ENCODE measurements around the gene PEX14.
"Not testable (repeated sequence)": the region's sequence is repeated elsewhere in the genome, so short reads cannot be mapped to it uniquely, and the experiment has no call there.

Gene PEX14

DNA sequence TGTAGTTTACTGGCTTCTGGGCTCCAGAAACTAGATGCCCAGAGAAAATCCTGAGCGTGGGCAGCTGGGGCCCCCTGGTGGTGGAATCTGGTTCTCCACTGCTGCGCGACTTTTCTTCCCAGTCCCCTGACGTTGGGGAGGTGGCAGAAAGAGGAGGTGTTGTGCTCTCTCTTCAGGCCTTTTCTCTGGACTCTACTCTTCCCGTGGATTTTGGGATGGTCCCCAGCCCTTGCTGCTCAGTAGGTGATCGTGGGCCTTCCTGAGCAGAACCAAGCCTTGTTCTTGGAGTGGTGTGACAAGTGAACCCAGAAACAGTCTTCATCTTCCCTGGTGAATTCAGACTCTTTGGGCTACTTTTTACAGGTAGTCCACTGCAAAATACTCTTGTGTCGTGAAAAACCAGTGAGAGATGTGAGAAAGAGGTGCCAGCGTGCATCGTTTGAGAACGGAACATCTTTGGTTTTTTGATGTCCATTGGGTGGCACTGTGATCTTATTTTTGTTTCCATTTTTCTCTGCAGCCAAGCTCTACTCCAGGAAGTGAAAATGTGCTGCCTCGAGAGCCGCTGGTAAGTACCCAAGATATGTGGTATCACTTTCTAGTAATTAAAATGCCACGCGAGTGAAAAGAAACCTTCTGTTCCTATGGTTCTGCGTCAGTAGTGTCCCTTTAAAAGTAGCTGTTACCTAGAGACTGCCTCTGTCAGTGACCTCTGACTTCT, 20.2 kb downstream of the PEX14 start:
- DNase-seq: peak; percentile 87
- CTCF ChIA-PET: interaction anchor here (0.6 to 8.2 kb wide), 34 partner anchors 9 to 544 kb away, joined by 3 to 106 read pairs (median 4); partner anchors contain the start of genes CENPS and PEX14
- peaks cover 50% of the 10 kb centered on the region for H3K4me1 Mint-ChIP-seq

DNA sequence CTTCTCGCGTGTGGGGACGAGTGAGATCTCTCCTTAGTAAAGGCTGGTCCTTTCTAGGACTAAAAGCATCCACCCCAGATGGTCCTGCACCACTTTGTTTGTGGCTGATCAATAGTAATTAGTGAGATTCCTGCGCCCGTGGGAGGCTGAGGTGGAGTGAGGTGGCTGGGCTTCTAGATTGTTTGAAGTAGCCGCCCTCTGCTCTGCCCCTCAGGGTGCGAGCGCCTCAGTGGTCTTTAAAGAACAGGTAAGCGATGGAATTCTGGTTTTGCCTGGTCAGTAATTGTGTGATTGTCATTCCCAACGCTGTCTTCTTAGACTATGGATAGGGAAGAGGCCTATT, 20.7 kb downstream of the PEX14 start:
- Mint-ChIP-seq H3K4me3 (peak overlapping the region; percentile 70), H3K9me3 (no peaks in the 10 kb centered on the region), H3K27me3 (no peaks in the 10 kb centered on the region), H3K36me3 (peaks cover 14% of the 10 kb centered on the region), H3K27ac (peak overlapping the region; percentile 86), H3K4me1 (peaks cover 52% of the 10 kb centered on the region)
- CTCF ChIA-PET: interaction anchor here (0.6 to 8.2 kb wide), 23 partner anchors 9 to 445 kb away, joined by 3 to 106 read pairs (median 6); partner anchors contain the start of genes CENPS and PEX14
- DNase-seq: no peak

More for the DNA sequence above, 20.2 kb downstream of the PEX14 start:
- Mint-ChIP-seq H3K9me3 (no peaks in the 10 kb centered on the region), H3K36me3 (peaks cover 14% of the 10 kb centered on the region), H3K4me3 (peak overlapping the region; percentile 70), H3K27ac (peak overlapping the region; percentile 86), H3K27me3 (no peaks in the 10 kb centered on the region)

- CTCF ChIA-PET: interaction anchor here (1.0 to 8.2 kb wide), 11 partner anchors 10 to 444 kb away, joined by 3 to 106 read pairs (median 10); partner anchors contain the start of gene CENPS
- peak; percentile 66 for DNase-seq
- H3K9me3 Mint-ChIP-seq: no peaks in the 10 kb centered on the region
- peaks cover 54% of the 10 kb centered on the region for H3K4me1 Mint-ChIP-seq
- peak overlapping the region; percentile 86 for H3K27ac Mint-ChIP-seq
- H3K36me3 Mint-ChIP-seq: peaks cover 14% of the 10 kb centered on the region
- no peaks in the 10 kb centered on the region for H3K27me3 Mint-ChIP-seq
- peak overlapping the region; percentile 70 for H3K4me3 Mint-ChIP-seq
These were observed 21.2 kb downstream of the PEX14 start for GRCh38 chr1:10495952-10496351.

DNA sequence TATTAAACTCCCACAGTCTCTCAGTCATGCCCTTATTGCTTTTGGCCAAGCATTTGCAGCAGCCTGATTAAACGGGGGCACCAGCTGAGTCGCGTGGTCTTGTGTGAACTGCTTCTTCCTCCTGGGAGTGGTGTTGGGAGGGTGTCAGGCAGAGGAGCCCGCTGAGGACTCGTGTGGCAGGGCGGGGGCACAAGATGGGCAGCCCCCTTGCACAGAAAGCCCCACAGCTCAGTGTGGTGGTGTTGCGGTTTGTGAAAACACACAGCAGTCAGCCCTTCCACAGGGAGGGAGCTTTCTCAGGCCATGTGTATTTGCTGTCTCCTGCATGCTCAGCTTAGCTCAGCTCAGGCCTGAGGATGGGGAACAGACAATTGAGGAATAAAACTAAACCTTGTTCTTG, 22.4 kb downstream of the PEX14 start:
- Mint-ChIP-seq H3K36me3 (peaks cover 14% of the 10 kb centered on the region), H3K4me3 (no peak overlapping the region), H3K27me3 (no peaks in the 10 kb centered on the region), H3K27ac (peak overlapping the region; percentile 28), H3K9me3 (no peaks in the 10 kb centered on the region), H3K4me1 (peaks cover 59% of the 10 kb centered on the region)
- CTCF ChIA-PET: interaction anchor here (1.4 to 2.9 kb wide), 2 partner anchors 11 to 415 kb away, joined by 3 to 26 read pairs; no protein-coding TSS in a partner anchor
- DNase-seq: no peak

DNA sequence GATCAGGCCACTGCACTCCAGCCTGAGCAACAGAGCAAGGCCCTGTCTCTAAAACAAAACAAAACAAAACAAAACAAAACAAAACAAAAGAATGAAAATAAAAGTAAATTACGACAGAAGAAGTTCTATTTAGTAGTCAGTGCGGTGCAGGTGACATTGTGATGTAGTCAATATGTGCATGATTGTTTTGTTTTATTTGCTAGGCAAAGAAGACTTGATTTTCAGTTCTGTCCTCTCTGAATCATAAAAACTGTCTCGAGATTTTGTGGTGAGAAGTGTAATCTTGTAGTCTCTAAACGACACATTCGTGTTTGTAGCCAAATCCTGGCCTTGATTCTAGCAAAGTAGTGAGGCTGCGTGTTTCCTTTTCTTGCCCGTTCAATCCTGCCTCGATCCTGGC, 23.5 kb downstream of the PEX14 start:
- H3K9me3 Mint-ChIP-seq: no peaks in the 10 kb centered on the region
- H3K4me3 Mint-ChIP-seq: no peak overlapping the region
- H3K36me3 Mint-ChIP-seq: peaks cover 14% of the 10 kb centered on the region
- no peaks in the 10 kb centered on the region for H3K27me3 Mint-ChIP-seq
- DNase-seq: no peak
- H3K4me1 Mint-ChIP-seq: peaks cover 60% of the 10 kb centered on the region
- CTCF ChIA-PET: interaction anchor here (0.6 to 2.9 kb wide), 4 partner anchors 9 to 414 kb away, joined by 3 to 26 read pairs (median 3); partner anchors contain the start of gene CENPS
- no peak overlapping the region for H3K27ac Mint-ChIP-seq

GRCh38 chr1:10502206-10502605, 27.5 kb downstream of the PEX14 start:
- Mint-ChIP-seq H3K36me3 (peaks cover 9% of the 10 kb centered on the region), H3K27me3 (no peaks in the 10 kb centered on the region), H3K9me3 (no peaks in the 10 kb centered on the region), H3K27ac (peak overlapping the region; percentile 28), H3K4me1 (peaks cover 44% of the 10 kb centered on the region), H3K4me3 (no peak overlapping the region)
- DNase-seq: no peak
- CTCF ChIA-PET: interaction anchor here (7.7 kb wide), 1 partner anchor 7 kb away, joined by 67 read pairs; no protein-coding TSS in a partner anchor

GRCh38 chr1:10504249-10504648, 29.5 kb downstream of the PEX14 start:
- H3K27me3 Mint-ChIP-seq: no peaks in the 10 kb centered on the region

DNA sequence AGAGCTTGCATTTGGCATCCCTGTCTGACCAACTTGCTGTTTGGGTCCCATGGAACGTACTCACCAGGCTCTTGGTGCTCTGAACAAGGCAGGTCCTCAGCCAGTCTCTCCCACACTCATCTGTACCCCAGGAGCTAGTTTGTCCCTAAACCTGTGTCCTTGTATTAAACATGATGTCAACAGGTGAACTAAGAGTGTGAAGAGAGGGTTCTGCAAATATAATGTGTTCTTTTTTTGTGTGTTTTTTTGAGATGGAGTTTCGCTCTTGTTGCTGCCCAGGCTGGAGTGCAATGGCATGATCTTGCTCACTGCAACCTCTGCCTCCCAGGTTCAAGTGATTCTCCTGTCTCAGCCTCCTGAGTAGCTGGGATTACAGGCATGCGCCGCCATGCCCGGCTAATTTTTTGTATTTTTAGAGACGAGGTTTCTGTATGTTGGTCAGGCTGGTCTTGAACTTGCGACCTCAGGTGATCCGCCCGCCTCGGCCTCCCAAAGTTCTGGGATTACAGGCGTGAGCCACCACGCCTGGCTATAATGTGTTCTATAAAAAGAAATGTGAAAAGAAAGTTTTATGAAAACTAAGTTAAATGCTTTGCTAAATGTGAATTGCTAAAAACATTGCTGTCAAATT, 31.4 kb downstream of the PEX14 start:
- not testable (repeated sequence) for H3K4me3 Mint-ChIP-seq, H3K27ac Mint-ChIP-seq

More at GRCh38 chr1:10504249-10504648, 29.5 kb downstream of the PEX14 start:
- peaks cover 43% of the 10 kb centered on the region for H3K4me1 Mint-ChIP-seq
- CTCF ChIA-PET: interaction anchor here (0.6 to 7.7 kb wide), 5 partner anchors 9 to 860 kb away, joined by 3 to 67 read pairs (median 3); no protein-coding TSS in a partner anchor
- H3K36me3 Mint-ChIP-seq: peaks cover 3% of the 10 kb centered on the region
- no peak overlapping the region for H3K27ac Mint-ChIP-seq
- no peak for DNase-seq
- H3K9me3 Mint-ChIP-seq: no peaks in the 10 kb centered on the region
- no peak overlapping the region for H3K4me3 Mint-ChIP-seq

DNA sequence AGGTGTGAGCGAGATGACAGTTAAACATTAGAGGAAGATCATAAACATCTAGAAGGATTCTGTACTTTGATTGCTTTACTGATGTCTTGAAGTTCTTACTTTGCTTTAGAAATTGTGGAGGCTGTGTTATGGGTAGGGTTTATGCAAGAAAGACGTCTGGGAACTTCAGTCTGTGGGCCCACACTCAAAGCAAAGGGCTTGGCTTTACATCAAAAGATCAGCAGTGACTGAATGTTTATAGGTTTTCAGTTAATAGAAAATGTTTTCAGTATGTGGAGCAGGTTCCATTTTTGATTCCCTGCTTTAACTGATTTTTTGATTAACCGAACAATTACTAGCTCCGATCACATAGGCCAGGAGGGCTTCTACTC, 31.9 kb downstream of the PEX14 start:
- no peak for DNase-seq
- H3K9me3 Mint-ChIP-seq: no peaks in the 10 kb centered on the region
- H3K27me3 Mint-ChIP-seq: no peaks in the 10 kb centered on the region
- CTCF ChIA-PET: interaction anchor here (1.0 to 7.7 kb wide), 11 partner anchors 8 to 186 kb away, joined by 3 to 67 read pairs (median 6); no protein-coding TSS in a partner anchor
- peaks cover 3% of the 10 kb centered on the region for H3K36me3 Mint-ChIP-seq
- H3K4me1 Mint-ChIP-seq: peaks cover 62% of the 10 kb centered on the region
- no peak overlapping the region for H3K27ac Mint-ChIP-seq
- H3K4me3 Mint-ChIP-seq: no peak overlapping the region

More for the DNA sequence above, 31.4 kb downstream of the PEX14 start:
- peaks cover 57% of the 10 kb centered on the region for H3K4me1 Mint-ChIP-seq
- not testable (repeated sequence) for H3K27me3 Mint-ChIP-seq, DNase-seq, H3K9me3 Mint-ChIP-seq, H3K36me3 Mint-ChIP-seq
- CTCF ChIA-PET: interaction anchor here (2.6 to 7.7 kb wide), 2 partner anchors 8 to 11 kb away, joined by 26 to 67 read pairs; no protein-coding TSS in a partner anchor

DNA sequence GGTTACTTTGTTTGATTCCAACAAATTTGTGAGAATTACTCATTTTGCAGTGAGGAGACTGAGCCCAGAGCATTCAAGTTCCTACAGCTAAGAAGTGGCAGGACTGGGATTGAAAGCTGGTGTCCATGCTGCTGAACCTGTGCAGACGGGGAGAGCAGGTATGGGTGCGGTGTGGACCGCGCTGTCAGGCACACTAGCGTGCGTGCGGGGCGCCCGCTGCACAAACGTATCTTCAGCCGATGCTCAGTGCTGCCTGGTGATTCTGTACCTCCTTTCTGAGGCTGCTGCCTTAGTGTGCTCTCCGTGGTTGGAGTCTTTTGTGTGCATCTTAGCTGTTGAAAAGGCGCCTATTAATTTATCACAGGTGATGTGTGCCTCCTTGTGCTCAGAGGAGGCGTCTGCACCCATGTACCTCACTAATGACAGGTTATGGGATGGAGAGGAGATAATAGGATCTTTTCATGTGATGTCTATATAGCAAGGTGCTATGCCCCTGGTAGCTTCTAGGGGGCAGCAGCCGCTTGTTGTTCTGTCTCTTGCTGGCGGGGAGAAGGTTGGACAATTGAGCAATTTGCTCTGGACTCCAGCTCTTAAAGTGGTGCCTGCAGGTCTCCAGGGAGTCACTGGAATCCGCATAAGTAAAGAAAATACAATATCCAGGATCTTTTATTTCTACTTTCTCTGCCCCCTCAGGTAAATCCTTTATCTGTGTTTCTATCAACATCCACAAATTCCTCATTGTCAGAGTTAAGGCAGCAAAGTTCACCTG, 32.5 kb downstream of the PEX14 start:
- peak; percentile 74 for DNase-seq
- Mint-ChIP-seq H3K4me3 (no peak overlapping the region), H3K9me3 (no peaks in the 10 kb centered on the region), H3K36me3 (peaks cover 6% of the 10 kb centered on the region), H3K4me1 (peaks cover 62% of the 10 kb centered on the region), H3K27ac (peak overlapping the region; percentile 62), H3K27me3 (no peaks in the 10 kb centered on the region)
- CTCF ChIA-PET: interaction anchor here (0.7 to 7.7 kb wide), 19 partner anchors 9 to 530 kb away, joined by 3 to 67 read pairs (median 4); no protein-coding TSS in a partner anchor

DNA sequence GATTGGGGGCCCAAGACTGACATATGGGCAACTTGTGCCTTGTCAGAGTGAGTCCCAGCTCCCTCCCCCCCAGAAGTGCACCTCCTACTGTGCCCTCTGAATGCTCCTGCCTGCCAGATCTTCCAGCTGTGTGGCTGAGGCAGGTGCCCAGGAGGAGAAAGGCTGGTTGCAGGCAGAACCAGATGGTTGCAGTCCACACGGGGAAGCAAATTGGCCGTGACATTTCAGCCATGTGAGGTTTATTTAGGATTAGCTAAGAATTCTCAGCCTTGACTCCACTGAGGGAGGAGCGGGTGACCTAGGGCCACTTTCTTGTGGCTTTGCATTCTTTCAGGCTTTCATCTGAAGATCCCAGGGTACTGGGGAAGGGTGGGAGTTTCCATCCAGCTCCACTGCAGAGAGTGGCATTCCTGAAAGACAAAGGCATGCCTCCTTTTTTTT, 33.8 kb downstream of the PEX14 start:
- CTCF ChIA-PET: interaction anchor here (1.0 to 7.7 kb wide), 8 partner anchors 10 to 552 kb away, joined by 3 to 67 read pairs (median 8); no protein-coding TSS in a partner anchor
- Mint-ChIP-seq H3K4me3 (no peak overlapping the region), H3K27ac (peak overlapping the region; percentile 52), H3K9me3 (no peaks in the 10 kb centered on the region), H3K27me3 (no peaks in the 10 kb centered on the region), H3K4me1 (peaks cover 70% of the 10 kb centered on the region), H3K36me3 (peaks cover 9% of the 10 kb centered on the region)
- DNase-seq: no peak

DNA sequence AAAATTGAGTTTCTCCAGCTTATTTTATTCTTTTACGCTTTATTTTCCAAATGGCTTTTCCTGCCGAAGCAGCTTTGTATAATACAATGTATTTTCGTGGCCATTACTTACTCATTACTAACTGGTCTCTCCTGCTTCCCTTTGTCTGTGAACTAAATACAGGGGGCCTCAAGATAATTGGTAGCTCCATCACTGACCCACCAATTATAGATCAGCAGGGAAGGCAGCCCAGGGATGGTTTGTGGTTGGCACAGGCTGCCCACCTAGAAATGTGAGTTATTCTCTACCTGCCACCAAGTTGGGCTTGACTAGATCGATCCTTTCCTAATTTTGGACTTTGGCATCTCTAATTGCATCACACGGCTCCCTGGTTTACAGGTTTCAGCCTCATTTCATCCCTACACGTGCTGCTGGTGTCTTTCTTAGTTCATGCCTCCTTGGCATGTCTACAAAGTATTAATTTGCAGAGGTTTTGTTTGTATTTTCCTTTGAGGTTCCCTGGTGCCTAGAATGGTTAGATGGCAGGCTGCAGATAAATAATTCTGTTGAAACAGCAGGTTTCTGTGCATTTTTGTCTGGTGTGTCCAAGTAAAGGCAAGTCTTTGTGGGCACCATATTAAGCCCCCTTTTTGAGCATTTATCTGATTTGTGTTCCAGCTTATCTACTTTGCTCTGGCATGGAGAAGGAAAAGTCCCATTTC, 35.2 kb downstream of the PEX14 start:
- Mint-ChIP-seq H3K36me3 (peaks cover 12% of the 10 kb centered on the region), H3K27me3 (no peaks in the 10 kb centered on the region), H3K4me3 (peak overlapping the region; percentile 68), H3K4me1 (peaks cover 85% of the 10 kb centered on the region), H3K9me3 (no peaks in the 10 kb centered on the region), H3K27ac (peak overlapping the region; percentile 96)
- DNase-seq: no peak
- CTCF ChIA-PET: interaction anchor here (1.0 to 7.7 kb wide), 3 partner anchors 10 to 356 kb away, joined by 3 to 67 read pairs (median 6); no protein-coding TSS in a partner anchor

Data from activated naive CD4-positive, alpha-beta T cell treated with anti-CD3 and anti-CD28 coated beads, Interleukin-2, amount 10 ng/mL, durations not matched to agents 7 days and 5 days (primary cell).